CD14-positive monocyte (primary cell): ENCODE data around the gene EDARADD. TPM values are rescaled to one million over a fixed set of nuclear protein-coding genes. Genes with fewer than 3 reads are reported as not detected.
"Not testable (repeated sequence)": the region's sequence is repeated elsewhere in the genome, so short reads cannot be mapped to it uniquely, and the experiment has no call there.

Experiments used
- DNase-seq, 3 donors: peaks; one replicate each; pipeline ENCODE4 v3.0.0-alpha.2; 2011 to 2022
- H2AFZ ChIP-seq: 2 replicates; pipeline ENCODE4 v1.6.0; 2012; ENCODE audit warnings: mild to moderate bottlenecking, low read depth, low read length, inconsistent platforms; ENCODE audit not compliant: insufficient read depth, poor library complexity, severe bottlenecking
- H3K27ac ChIP-seq, 2 donors: 1 replicate in 1 of 2; 2 replicates in 1 of 2; pipeline ENCODE4 v1.5.1; 2012 to 2013; ENCODE audit warnings: low read length in 2 of 2, control low read depth in 1 of 2, inconsistent platforms in 1 of 2, low read depth in 1 of 2, mild to moderate bottlenecking in 1 of 2
- H3K27me3 ChIP-seq, 2 donors: one replicate each; pipeline versions ENCODE4 v1.6.0 to v1.6.1; 2011 to 2013; ENCODE audit warnings: low read length in 2 of 2; ENCODE audit not compliant: control insufficient read depth in 2 of 2, insufficient read depth in 2 of 2
- H3K36me3 ChIP-seq, 2 donors: replicated peaks in 1 of 2; 1 replicate in 1 of 2; 2 replicates in 1 of 2; pipeline versions ENCODE4 v1.5.1 to v1.6.1; 2012 to 2013; ENCODE audit warnings: low read length in 2 of 2, control low read depth in 1 of 2, inconsistent platforms in 1 of 2, mild to moderate bottlenecking in 1 of 2; ENCODE audit not compliant: insufficient read depth in 2 of 2, control insufficient read depth in 1 of 2
- H3K4me1 ChIP-seq, 2 donors: 1 replicate in 1 of 2; 2 replicates in 1 of 2; pipeline versions ENCODE4 v1.5.1 to v1.6.1; 2012 to 2013; ENCODE audit warnings: low read length in 2 of 2, control low read depth in 1 of 2, inconsistent platforms in 1 of 2, mild to moderate bottlenecking in 1 of 2, moderate library complexity in 1 of 2; ENCODE audit not compliant: insufficient read depth in 2 of 2, control insufficient read depth in 1 of 2
- H3K4me2 ChIP-seq: replicated peaks from 2 replicates; pipeline ENCODE3; 2012; ENCODE audit warnings: low read length, moderate library complexity, mild to moderate bottlenecking; ENCODE audit not compliant: poor library complexity, severe bottlenecking; ENCODE audit errors: extremely low read depth
- H3K4me3 ChIP-seq, 3 experiments: fragments of 200-600 bp in 1 of 3; sonication (generic) in 1 of 3; replicated peaks in 1 of 3; 1 replicate in 2 of 3; 2 replicates in 1 of 3; pipeline ENCODE4 v1.5.1; 2011 to 2013; ENCODE audit warnings: low read length in 3 of 3, mild to moderate bottlenecking in 3 of 3, control low read depth in 2 of 3, low read depth in 2 of 3, inconsistent platforms in 1 of 3, moderate library complexity in 1 of 3
- H3K79me2 ChIP-seq: 2 replicates; pipeline ENCODE4 v1.6.0; 2012; ENCODE audit warnings: mild to moderate bottlenecking, control low read depth, inconsistent platforms, low read length, moderate library complexity; ENCODE audit not compliant: insufficient read depth
- H3K9ac ChIP-seq: 2 replicates; pipeline ENCODE4 v1.6.0; 2017; ENCODE audit warnings: low read length, mild to moderate bottlenecking; ENCODE audit not compliant: insufficient read depth, poor library complexity, severe bottlenecking
- H3K9me3 ChIP-seq, 2 donors: replicated peaks in 1 of 2; 1 replicate in 1 of 2; 2 replicates in 1 of 2; pipeline versions ENCODE4 v1.5.1 to v1.6.1; 2012 to 2013; ENCODE audit warnings: low read length in 2 of 2, control low read depth in 1 of 2; ENCODE audit not compliant: control insufficient read depth in 1 of 2, insufficient read depth in 1 of 2
- H4K20me1 ChIP-seq: 2 replicates; pipeline ENCODE4 v1.6.0; 2012; ENCODE audit warnings: mild to moderate bottlenecking, low read length, control low read depth, moderate library complexity; ENCODE audit not compliant: insufficient read depth
- H3K27ac Mint-ChIP-seq, 7 donors: one replicate each; pipeline ENCODE4 v1.8.0; 2020; ENCODE audit warnings: mild to moderate bottlenecking in 7 of 7, mixed read lengths in 7 of 7, moderate library complexity in 6 of 7, inconsistent platforms in 2 of 7
- H3K27me3 Mint-ChIP-seq, 3 donors: one replicate each; pipeline ENCODE4 v1.8.0; 2021 to 2022; ENCODE audit warnings: low read depth in 3 of 3, mild to moderate bottlenecking in 3 of 3, mixed read lengths in 3 of 3, moderate library complexity in 3 of 3, inconsistent platforms in 1 of 3
- H3K36me3 Mint-ChIP-seq, 2 donors: one replicate each; pipeline ENCODE4 v1.8.0; 2020; ENCODE audit warnings: mixed read lengths in 2 of 2, inconsistent platforms in 1 of 2, mild to moderate bottlenecking in 1 of 2
- H3K4me1 Mint-ChIP-seq: one replicate; pipeline ENCODE4 v1.8.0; 2020; ENCODE audit warnings: mild to moderate bottlenecking, mixed read lengths
- H3K4me3 Mint-ChIP-seq, 2 donors: one replicate each; pipeline ENCODE4 v1.8.0; 2020; ENCODE audit warnings: mild to moderate bottlenecking in 2 of 2, mixed read lengths in 2 of 2, moderate library complexity in 1 of 2
- H3K9me3 Mint-ChIP-seq, 7 donors: one replicate each; pipeline ENCODE4 v1.8.0; 2020 to 2022; ENCODE audit warnings: mixed read lengths in 7 of 7, mild to moderate bottlenecking in 6 of 7, moderate library complexity in 6 of 7, inconsistent platforms in 2 of 7
- CTCF ChIP-seq: fragments of 200-600 bp; IDR thresholded peaks from one replicate; pipeline ENCODE4 v1.8.0; 2022; ENCODE audit warnings: antibody characterized with exemption, mild to moderate bottlenecking
- WGBS: methylation state at CpG from one replicate; pipeline ENCODE4 v1.1.5; 2013; ENCODE audit warnings: missing lambda C conversion rate; ENCODE audit not compliant: insufficient coverage; 5-methylcytosine and 5-hydroxymethylcytosine counted together
- intact Hi-C, 2 donors: fragments of 100-400 bp; cut with micrococcal nuclease; formaldehyde crosslinking; loops; one replicate each; pipeline versions ENCODE4 v1.15.0 to v1.15.1; 2023
- polyA plus RNA-seq, 3 donors: library from polyadenylated mRNA; depleted of rRNA in 1 of 3; unstranded in 2 of 3; stranded (reverse) in 1 of 3; fragments of 300-500 nt in 2 of 3; fragments of >200 nt in 1 of 3; fragmentation: Illumina TruSeq in 2 of 3; gene quantifications; 1 replicate in 2 of 3; 2 replicates in 1 of 3; pipeline ENCODE4 v1.2.3, GENCODE V29; 2012 to 2021

The EDARADD gene
- polyA plus RNA-seq, 3 donors = not detected

DNA sequence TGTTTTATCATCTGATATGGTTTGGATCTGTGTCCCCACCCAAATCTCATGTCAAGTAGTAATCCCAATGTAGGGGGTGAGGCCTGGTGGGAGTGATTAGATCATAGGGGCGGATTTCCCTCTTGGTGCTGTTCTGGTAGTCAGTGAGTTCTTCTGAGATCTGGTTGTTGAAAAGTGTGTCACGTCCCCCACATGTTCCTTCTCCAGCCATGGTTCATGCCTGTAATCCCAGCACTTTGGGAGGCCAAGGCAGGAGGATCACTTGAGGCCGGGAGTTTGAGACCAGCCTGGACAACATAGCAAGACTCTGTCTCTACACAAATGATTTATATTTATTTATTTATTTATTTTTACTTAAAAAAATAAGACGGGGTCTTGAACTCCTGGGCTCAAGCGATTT lies 30.8 kb upstream of the EDARADD start:
- Mint-ChIP-seq H3K36me3 (no peaks in the 10 kb centered on the region), H3K27me3 (peaks cover 2 to 3% (median 3%) of the 10 kb centered on the region in 3 donors), H3K27ac (no peak overlapping the region), H3K4me1 (no peaks in the 10 kb centered on the region), H3K4me3 (no peak overlapping the region), H3K9me3 (peaks cover 2 to 16% (median 10%) of the 10 kb centered on the region in 7 donors)
- H3K36me3 ChIP-seq = no peaks in the 10 kb centered on the region
- H3K4me1 ChIP-seq = no peaks in the 10 kb centered on the region
- TF ChIP-seq CTCF = no peak
- no peak overlapping the region for H3K9ac ChIP-seq
- no peaks in the 10 kb centered on the region for H3K79me2 ChIP-seq
- intact Hi-C loops = no loop called here
- H3K4me3 ChIP-seq = no peak overlapping the region
- no peak for DNase-seq
- no CpG with 5 or more reads among the region's 5 CpGs for WGBS
- no peak overlapping the region for H3K27ac ChIP-seq
- H4K20me1 ChIP-seq = no peaks in the 10 kb centered on the region
- H2AFZ ChIP-seq = no peak overlapping the region
- H3K9me3 ChIP-seq = no peaks in the 10 kb centered on the region
- no peaks in the 10 kb centered on the region for H3K27me3 ChIP-seq
- no peak overlapping the region for H3K4me2 ChIP-seq

DNA sequence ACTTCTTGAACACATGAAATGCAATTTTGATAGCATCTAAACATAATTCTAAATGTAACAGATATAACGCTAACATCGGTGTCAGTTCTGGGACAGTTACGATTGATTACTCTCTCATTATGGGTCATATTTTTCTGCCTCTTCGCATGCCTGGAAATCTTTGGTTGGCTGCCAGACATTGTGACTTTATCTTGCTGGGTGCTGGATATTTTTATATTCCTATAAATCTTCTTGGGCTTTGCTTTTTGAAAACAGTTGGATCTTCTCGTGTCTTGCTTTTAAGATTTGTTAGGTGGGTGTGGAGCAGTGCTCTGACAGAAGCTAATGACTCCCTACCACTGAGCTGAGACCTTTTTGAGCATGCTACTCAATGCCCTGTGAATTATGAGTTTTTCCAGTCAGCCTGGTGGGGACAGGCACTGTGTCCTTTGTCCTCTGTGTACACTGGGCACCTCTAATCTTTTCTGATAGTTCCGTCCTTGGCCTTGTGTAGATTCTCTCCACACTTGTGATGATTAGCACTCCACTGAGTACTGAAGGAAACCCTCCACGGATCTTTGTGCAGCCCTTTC lies 28.0 kb upstream of the EDARADD start:
- DNase-seq = no peak
- H3K4me3 Mint-ChIP-seq = no peak overlapping the region
- intact Hi-C loops = no loop called here
- H3K36me3 Mint-ChIP-seq = no peaks in the 10 kb centered on the region
- Histone ChIP-seq H3K27ac (no peak overlapping the region), H3K27me3 (no peaks in the 10 kb centered on the region), H2AFZ (no peak overlapping the region), H4K20me1 (no peaks in the 10 kb centered on the region), H3K4me2 (no peak overlapping the region), H3K9me3 (no peaks in the 10 kb centered on the region), H3K9ac (no peak overlapping the region), H3K36me3 (no peaks in the 10 kb centered on the region), H3K4me3 (no peak overlapping the region), H3K79me2 (no peaks in the 10 kb centered on the region), H3K4me1 (no peaks in the 10 kb centered on the region)
- no peak for TF ChIP-seq CTCF
- no peaks in the 10 kb centered on the region for H3K4me1 Mint-ChIP-seq
- H3K9me3 Mint-ChIP-seq = peaks cover 0 to 3% (median 0%) of the 10 kb centered on the region in 7 donors
- H3K27ac Mint-ChIP-seq = no peak overlapping the region
- 81% methylated on average over 3 of the region's 7 CpGs for WGBS
- H3K27me3 Mint-ChIP-seq = peaks cover 3 to 5% (median 3%) of the 10 kb centered on the region in 3 donors

DNA sequence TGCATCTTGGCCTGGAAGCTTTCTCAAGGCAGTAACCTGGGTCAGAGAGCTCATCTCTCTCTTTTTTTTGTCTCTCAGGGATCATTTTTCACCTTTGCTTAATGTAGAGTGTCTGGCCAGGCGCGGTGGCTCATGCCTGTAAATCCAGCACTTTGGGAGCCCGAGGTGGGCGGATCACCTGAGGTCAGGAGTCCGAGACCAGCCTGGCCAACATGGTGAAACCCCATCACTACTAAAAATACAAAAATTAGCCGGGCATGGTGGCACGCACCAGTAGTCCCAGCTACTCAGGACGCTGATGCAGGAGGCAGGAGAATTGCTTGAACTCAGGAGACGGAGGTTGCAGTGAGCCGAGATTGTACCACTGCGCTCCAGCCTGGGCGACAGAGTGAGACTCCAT lies 27.4 kb upstream of the EDARADD start:
- H3K36me3 Mint-ChIP-seq, H3K9me3 Mint-ChIP-seq, H3K27ac Mint-ChIP-seq, H3K4me1 ChIP-seq, H2AFZ ChIP-seq, DNase-seq, H3K4me3 Mint-ChIP-seq, H3K36me3 ChIP-seq, H4K20me1 ChIP-seq, H3K27ac ChIP-seq, H3K4me2 ChIP-seq, H3K4me1 Mint-ChIP-seq, H3K27me3 Mint-ChIP-seq, H3K9me3 ChIP-seq, H3K79me2 ChIP-seq, intact Hi-C loops, H3K4me3 ChIP-seq, H3K9ac ChIP-seq, H3K27me3 ChIP-seq: not testable (repeated sequence)
- WGBS = 100% methylated on average over 9 of the region's 12 CpGs
